Keratinocyte (primary cell): ENCODE measurements around the gene HRCT1.

Source experiments
- EZH2 ChIP-seq: IDR thresholded peaks from one replicate; pipeline ENCODE4 v1.6.1; 2012; ENCODE audit warnings: inconsistent platforms, mild to moderate bottlenecking, low read length, moderate library complexity
- TF ChIP-seq, protein P1 (sequence below), 3 experiments: IDR thresholded peaks in 1 of 3; conservative IDR thresholded peaks in 1 of 3; optimal IDR thresholded peaks in 1 of 3; 2 replicates in 2 of 3; 3 replicates in 1 of 3; pipeline versions ENCODE3 to v1.5.1; 2011; ENCODE audit warnings: low read length in 3 of 3, mild to moderate bottlenecking in 3 of 3, moderate library complexity in 2 of 3, control low read depth in 1 of 3, inconsistent platforms in 1 of 3; ENCODE audit not compliant: insufficient read depth in 2 of 3; ENCODE audit errors: extremely low read depth in 1 of 3

- TF ChIP-seq, protein P1, sequence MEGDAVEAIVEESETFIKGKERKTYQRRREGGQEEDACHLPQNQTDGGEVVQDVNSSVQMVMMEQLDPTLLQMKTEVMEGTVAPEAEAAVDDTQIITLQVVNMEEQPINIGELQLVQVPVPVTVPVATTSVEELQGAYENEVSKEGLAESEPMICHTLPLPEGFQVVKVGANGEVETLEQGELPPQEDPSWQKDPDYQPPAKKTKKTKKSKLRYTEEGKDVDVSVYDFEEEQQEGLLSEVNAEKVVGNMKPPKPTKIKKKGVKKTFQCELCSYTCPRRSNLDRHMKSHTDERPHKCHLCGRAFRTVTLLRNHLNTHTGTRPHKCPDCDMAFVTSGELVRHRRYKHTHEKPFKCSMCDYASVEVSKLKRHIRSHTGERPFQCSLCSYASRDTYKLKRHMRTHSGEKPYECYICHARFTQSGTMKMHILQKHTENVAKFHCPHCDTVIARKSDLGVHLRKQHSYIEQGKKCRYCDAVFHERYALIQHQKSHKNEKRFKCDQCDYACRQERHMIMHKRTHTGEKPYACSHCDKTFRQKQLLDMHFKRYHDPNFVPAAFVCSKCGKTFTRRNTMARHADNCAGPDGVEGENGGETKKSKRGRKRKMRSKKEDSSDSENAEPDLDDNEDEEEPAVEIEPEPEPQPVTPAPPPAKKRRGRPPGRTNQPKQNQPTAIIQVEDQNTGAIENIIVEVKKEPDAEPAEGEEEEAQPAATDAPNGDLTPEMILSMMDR (optimal IDR thresholded peaks at IDR 0.05 in 1 of 3, IDR thresholded peaks at IDR 0.05 in 1 of 3, conservative IDR thresholded peaks at IDR 0.05 in 1 of 3; ENCODE audit: extremely low read depth in 1 of 3, insufficient read depth in 2 of 3, low read length in 3 of 3), result no peak
- no peak for TF ChIP-seq EZH2
These were observed 33.8 kb downstream of the HRCT1 start for GRCh38 chr9:35939679-35940250.
